Endometrial microvascular endothelial cells (primary cell): ENCODE data around the gene ADCY5. TPM values are rescaled to one million over a fixed set of nuclear protein-coding genes. Genes with fewer than 3 reads are reported as not detected.
"Not testable (repeated sequence)": the region's sequence is repeated elsewhere in the genome, so short reads cannot be mapped to it uniquely, and the experiment has no call there.

Source experiments
- in situ Hi-C: cut with HindIII; loops from 2 replicates; pipeline ENCODE4 v1.10.0; 2017; ENCODE audit warnings: low sequenced_read_pairs, low pct_unique_long_range_greater_than_20kb; ENCODE audit errors: inconsistent ontology term
- total RNA-seq: library from RNA; depleted of rRNA; stranded (reverse); fragments of >200 nt; gene quantifications from one replicate; pipeline ENCODE4 v1.2.3, GENCODE V29; 2015; ENCODE audit errors: inconsistent ontology term

Gene ADCY5
- not detected for total RNA-seq

DNA sequence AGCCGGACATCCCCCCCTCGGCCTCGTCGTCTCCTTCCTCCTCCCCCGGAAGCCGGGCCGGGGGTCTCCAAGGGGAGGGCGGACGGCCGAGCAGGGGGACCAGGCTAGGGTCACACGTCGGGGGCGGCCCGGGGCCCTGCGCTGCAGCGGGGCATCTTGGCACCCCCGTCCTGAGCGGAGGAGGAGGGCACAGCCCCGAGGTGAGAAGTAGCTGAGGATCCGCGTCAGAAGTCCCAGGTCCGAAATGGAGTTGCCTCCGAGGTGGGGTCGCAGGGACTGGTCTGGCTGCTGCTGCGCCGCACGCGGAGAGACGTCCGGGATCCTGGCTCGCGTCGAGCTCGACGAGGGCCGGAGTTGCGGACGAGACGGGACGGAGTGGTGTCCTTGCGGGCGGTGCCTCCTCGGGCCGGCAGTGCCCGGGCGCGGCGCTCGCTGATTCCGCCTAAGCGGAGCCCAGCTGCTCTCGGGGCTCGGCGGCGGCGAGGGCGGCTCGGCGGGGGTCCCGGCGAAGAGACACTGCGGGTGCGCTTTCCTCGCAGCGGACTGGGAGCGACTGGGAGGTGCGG lies at the start of gene ADCY5:
Gene ADCY5 (minus strand): TSS at position 555 of the 566 bp plus-strand sequence. CDS start 545 bp downstream, at position 10.
- in situ Hi-C loops, result no loop called here

DNA sequence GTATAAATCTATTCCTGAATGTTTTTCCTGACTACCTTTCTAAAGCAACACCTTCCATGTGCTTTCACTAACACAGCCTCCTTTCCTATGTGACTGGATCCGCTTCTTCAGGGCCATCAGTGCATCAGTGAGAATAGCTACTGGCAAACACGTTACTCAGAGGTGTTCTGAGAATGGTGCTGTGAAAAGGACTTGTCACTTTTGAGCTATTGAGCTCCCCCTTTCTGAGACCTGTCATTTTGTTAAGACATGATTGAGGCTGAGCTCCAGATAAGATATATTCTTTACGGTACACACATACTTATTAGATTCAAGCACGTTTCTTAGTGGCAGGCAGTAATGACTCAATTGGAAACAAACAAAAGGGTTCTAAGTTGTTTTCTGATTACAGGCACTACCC lies 45.0 kb upstream of the ADCY5 start:
- in situ Hi-C loops, result no loop called here

DNA sequence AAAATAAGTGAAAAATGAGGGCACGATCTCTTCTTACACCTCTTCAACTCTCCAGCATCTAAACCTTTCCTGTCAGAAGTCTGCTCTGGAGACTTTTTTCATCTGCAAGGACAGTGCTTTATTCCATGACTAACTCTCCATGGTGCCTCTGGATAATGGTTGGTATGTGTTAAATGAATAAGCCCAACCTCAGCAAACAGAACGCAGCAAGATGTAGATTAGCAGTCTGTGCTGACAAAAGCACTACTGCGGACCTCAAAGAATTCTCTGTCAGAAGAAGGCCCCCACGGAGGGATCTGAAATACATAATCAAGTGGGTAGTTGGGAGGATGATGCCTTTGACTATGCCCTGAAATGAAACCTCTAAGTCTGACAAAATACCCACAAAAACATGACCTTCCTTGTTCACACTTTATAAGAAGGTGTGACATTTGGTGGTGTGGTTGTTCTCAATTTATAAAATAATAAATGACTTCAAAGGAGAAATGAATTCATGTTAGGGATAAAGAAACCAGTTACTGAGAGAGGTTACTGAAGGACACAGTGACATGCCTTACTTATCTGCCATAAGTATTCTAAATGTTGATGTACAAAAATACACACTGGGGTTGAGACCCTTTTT lies 43.2 kb upstream of the ADCY5 start:
- in situ Hi-C loops, result no loop called here

DNA sequence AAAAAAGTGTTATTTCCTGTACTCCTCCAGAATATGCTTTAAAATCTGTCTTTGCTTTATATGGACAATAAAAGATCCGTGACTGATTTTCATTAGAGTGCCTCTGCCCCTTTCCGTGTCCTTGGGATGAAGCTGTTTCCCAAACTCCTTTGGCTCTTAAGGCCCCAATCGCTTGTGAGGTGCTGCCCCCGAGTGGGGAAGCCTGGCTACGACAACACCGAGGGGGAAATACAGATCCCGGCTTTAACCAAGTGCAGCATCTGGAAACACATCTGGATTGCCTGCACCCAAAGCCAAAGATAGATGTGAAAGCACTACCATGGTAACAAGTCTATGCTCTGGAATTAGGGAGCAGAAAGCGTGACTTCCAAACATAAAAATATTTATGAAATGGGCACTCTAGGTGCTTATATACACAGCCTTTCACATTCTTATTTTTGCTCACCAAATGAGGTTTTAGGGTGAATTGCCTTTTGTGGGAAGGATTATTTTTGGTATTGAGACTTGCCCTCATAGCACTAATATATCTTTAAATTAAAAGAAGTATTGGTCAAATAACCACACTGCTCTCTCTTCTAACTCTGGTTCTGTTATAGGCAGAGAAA lies 40.6 kb upstream of the ADCY5 start:
- in situ Hi-C loops, result no loop called here

DNA sequence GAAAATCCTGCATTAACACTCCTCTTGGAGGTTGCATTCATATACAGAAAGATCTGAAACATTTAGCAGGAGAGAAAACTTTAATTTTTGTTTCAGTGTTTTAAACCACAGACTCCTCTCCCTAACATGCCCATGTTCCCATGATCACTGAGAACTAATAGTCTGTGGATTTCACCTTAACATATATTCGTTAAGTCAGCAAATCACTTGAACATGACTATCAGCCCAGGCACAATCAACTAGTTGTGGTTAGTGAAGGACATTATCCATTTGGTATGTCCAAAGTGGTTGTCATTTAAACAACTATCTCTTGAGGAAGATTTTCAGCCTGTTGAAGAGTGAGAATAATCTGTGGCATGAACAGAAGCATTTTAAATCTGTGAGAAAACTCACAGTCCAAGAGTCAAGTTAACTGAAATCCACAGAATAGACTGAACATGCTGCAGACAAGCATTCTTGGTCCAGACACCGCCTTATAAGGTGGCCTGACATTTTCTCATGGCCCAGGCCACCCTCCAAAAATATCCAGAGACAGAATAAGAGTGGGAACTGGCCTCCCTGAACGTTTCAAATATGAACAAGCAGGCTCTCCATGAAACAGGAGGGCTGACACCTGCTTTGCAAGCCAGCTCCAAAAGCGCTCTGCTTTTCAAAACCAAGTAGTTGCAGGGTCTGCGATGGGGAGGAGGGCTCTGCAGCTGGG lies 39.9 kb upstream of the ADCY5 start:
- in situ Hi-C loops, result no loop called here

DNA sequence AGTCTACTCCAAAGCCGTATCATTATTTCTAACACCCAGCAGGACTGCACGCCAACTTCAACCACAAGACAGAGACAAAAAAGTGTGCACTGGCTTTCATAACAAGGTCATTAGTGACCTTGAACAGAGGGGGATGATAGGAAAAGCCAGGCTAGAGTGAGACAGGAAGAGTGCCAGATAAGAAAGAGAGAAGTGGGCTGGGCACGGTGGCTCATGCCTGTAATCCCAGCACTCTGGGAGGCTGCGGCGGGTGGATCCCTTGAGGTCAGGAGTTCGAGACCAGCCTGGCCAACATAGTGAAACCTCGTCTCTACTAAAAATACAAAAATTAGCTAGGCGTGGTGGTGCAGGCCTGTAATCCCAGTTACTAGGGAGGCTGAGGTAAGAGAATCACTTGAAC lies 38.2 kb upstream of the ADCY5 start:
- in situ Hi-C loops, result not testable (repeated sequence)

DNA sequence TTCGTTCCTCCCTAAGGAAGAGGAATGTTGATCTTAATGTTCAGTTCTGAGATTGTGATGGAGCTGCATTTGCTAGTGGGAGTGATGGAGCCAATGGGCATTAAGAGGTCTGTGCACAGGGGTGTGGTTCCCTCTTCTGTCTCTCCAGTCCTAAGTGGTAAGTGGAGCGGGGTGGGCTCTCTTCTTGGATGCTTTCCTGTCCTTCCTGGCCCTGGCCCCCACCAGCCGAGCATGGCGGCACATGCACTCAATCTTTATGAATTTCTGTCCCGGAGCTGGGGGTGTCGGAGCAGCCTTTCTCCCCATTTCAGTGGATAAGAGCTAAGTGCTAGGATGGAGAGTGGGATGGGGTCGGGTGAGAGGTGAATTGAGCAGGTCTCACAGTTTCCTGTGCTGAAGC lies 37.6 kb upstream of the ADCY5 start:
- in situ Hi-C loops, result no loop called here

DNA sequence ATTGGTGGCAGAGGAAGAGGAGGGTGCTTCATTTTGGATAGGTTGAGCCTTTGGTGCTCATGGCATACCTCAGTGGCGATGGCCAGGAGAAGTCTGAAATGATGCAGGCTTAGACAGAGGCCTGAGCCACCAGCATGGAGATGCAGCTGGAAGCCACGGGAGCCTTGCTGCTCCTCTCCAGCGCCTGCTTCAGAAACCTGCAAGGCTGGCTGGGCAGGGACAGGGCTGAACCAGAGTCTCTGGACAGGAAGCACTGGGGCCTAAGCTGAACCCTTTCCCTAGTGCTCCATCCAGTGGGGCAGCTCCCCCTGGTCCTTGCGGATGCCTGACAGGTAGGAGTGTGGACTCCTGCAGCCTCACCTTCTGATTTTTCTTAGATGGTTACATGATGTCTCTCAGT lies 36.7 kb upstream of the ADCY5 start:
- in situ Hi-C loops, result no loop called here

DNA sequence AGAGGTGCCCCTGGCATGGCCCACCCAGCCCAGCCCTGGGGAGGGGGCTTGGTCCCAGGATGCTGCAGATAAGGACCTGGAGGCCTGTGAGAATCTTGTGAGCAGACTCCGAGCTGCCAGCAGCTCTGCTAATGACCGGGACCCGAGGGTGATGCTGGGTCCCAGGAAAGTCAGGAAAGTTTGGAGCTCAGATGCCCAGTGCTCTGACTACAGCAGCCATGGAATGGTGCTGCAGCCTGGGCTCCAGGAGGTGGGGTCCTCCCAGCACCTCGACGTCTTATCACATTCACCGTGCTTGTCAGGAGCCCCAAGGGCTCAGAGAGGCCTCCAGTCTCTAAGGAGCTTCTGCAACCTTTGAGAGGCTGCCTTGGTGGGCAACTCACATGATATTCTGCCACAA lies 34.3 kb upstream of the ADCY5 start:
- in situ Hi-C loops, result no loop called here

DNA sequence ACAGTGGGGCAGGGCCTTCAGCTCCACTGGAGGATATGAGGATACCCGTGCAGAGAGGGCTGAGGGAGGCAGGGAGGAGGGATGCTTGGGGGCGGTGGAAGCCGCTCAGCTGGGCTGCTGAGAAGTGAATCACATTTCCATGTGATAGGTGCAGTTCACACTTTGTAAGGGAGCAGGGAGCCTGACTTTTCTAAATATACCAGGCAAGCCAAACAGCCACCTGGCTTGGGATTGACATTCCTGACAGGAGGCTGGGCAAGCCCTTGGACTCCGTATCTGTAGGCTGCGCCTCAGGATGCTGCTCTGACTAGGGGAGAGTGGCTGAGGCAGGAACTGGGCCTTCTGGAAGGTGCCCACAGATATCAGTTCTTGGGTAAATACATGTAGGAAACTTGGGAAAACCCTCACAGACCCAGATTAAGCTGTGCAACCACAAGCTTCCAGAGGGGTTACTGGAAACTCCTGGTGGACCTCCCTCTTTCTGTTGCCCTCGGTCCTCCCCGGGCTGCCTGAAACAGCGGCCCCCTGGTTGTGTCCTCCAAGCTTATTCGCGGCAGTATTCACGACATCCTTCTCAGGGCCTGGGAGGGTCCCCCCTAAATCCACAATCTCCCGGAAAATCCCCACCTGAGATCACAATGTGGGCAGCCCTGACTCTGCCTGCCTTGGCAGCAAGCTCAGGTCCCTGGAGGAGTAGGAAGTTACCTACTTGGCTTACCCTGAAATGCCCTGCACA lies 33.0 kb upstream of the ADCY5 start:
- in situ Hi-C loops, result no loop called here

DNA sequence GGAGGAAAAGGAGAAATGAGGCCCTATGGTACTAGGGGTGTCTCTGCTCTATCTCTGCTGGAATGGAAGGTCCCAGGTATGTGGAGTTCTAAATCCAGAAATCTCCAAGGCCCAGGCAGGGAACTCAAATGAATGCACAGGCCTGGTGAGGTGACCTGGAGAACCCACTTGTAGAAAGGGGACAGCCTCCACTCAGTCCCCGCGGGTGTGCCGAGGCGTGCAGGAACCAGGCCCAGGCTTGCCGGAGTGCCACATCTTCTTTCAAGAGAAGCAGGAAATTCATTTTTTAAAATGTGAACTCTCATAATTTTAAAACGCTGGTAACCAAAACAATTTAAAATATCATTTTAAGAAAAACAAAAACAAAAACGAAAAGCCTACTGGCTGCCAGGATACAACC lies 32.2 kb upstream of the ADCY5 start:
- in situ Hi-C loops, result no loop called here

DNA sequence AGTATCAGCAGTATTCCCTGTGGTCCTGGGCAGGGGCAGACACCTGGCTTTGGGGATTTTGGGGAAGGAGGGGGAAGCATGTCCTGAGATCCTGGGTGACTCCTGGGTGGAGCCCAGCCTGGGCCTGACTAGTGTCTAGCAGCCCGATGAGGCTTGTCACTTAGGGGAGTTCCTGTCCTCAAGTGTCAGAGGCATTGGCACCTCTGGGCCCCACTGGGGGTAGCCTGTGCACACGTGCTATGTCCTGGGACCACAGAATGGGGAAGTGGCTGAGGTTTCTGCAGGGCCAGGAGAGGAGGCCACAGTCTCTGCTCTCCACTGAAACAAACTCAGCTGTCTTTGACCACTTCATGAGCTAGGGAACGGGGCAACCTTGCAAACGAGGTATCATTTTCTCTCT lies 31.5 kb upstream of the ADCY5 start:
- in situ Hi-C loops, result no loop called here

DNA sequence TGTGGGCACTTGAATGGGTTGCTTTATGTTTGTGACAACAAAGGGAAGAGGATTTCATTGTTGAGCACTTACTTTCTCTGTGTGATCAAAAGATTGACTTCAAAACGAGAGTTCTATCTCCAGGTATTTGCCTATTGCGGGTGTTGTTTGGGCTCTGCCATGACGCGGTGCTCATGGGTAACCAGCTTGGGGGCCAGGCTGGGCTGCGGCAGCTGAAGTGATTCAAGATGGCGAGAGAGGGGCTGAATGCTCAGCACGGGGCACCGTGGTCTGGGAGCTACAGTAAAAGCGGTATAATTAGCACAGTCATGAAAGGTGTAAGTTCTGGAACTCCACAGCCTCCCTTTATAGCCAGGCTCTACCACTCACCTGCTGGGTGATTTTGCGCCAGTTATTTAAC lies 31.0 kb upstream of the ADCY5 start:
- in situ Hi-C loops, result no loop called here

DNA sequence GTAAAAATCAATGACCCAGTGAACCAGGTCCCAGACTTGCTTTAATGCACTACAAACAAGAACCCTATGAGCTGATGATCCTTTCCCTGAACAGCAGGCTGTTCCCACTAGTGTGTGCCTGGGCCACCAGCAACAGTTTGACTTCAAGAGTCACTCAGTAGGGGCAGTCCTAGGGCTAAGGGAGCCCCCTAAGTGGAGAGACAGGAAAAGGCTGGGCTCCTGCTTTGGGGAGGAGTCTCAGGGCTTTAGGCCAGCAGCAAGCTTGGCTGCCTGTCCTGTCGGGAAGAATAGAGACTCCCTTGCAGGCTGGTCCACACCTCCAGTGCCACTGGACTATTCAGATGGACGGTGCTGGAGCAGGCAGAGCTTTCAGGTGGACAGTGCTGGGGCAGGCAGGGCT lies 29.4 kb upstream of the ADCY5 start:
- in situ Hi-C loops, result no loop called here

DNA sequence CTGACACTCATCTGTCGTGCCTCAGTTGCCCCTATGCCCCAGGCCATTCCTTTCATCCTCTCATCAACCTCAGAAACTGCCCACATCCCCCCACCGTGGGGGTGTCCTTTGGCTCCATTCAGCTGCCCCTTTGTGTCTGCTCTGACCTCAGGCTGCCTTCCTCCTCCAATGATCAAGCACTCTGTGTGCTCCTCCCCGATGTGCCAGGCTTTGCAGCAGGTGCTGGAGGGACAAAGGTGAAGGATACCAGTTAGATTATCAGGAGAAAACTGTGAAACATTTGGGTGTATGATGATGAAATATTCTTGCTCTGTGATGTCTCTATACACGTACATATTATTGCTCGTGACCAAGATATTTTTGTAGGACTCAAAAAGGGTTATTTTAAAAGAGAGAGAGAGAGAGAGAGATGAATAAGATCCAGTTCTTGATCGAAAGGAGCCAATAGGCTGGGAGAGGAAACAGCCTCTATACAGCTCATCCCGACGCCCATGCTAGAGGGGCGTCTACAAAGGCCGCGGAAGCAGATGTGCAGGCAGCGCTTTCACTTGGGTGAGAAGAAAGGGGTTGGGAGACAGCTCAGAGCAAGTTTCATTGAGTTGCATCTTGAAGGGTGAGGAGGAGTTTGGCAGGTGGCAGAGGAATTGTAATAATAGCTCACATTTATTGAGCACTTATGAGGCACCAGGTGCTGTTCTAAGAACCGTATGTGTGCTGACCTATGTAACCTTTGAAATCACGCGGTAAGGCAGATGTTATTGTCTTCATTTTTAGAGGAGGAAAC lies 28.3 kb upstream of the ADCY5 start:
- in situ Hi-C loops, result no loop called here

DNA sequence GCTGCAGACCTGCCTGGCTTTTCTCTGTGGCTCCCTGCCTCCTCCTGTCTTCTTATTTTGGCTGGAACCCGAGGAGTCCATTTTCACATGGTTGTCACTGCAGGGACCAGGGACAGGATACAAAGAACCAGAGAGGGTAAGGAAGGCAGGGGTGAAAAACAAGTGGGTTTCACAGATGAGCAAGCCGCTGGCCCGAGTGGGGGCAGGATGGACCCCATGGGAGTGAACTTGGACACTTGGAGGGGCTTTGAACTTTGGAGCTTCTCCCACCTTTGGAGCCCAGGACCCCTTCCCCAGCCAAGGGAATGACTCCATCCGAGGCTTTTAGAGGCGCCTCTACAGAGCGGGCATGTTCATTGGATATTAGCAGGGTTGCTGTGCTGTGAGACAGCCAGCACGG lies 26.9 kb upstream of the ADCY5 start:
- in situ Hi-C loops, result no loop called here

DNA sequence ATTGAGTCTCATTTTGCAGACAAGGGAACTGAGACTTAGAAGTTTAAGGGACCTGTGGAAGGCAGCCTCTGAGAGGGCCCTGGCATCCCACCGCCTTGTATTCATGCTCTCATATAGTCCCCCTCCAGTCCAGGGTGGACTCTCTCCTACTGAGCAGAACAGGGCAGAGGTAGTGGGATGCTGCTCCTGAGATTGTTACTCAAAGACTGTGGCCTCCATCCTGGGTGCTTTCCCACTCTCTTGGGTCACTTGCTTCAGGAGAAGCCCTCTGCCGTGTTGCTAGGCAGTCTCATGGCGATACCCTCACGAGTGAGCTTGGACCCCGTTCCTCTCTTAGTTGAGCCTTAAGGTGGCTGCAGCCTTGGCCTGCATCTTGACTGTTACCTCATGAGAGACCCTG lies 22.2 kb upstream of the ADCY5 start:
- in situ Hi-C loops, result no loop called here

DNA sequence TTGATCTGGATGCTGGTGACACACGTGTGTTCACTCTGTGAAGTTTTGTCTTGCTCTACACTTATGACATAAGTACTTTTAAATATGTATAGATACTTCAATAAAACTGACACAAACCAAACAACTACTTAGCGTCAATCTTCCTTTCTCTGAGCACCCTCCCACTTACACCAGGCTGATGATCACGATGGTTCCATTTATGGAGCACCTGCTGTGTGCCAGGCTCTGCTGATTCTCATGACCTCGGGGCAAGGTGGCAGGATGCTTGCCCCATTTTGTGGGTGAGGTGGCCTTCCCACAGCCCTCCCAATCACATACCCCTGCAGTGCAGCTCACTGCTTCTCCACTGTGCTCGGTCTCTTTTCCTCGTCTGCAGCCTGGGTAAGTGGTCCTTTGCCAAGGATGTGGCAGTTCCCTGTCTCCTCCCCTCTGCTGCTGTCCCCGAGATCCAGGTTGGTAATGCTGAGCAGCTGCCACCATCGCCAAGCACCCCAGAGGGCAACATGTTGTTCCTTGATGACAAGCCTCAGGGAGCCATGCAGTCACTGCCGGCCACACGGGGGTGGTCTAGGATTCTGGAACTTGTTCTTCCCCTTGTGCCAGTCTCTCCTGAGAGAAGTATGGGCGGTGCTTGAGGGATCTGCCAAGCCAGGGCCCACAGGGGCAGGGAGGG lies 20.6 kb upstream of the ADCY5 start:
- in situ Hi-C loops, result no loop called here
